NK-92 (cell line): ENCODE results near the gene KDM5A.
"Not testable (repeated sequence)": the region's sequence is repeated elsewhere in the genome, so short reads cannot be mapped to it uniquely, and the experiment has no call there.

ENCODE experiments used
- DNase-seq: peaks from one replicate; lab custom pipeline; 2025; ENCODE audit not compliant: unreplicated experiment; lab: John Stamatoyannopoulos, UW

Gene KDM5A

DNA sequence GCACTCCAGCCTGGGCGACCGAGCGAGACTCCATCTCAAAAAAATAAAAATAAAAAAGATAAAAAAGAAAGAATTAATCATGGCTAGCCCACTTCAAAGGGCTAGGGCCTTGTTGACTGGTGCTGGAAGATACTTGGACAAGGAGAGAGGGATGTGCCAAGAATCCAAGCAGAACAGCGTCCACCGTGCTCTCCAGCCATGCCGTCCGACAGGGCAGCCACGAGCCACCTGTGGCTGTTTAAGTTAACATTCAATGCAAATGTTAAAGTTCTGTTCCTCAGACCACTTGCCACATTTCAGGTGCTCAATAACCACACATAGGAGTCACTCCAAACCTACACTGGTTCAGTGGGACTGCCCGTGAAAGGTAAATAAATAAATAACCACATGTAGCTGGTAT lies 147.9 kb downstream of the KDM5A start:
- DNase-seq: no peak

GRCh38 chr12:240566-240965 lies 148.6 kb downstream of the KDM5A start:
- DNase-seq: no peak

- no peak for DNase-seq
These were observed 150.3 kb downstream of the KDM5A start for GRCh38 chr12:238736-239398.

DNA sequence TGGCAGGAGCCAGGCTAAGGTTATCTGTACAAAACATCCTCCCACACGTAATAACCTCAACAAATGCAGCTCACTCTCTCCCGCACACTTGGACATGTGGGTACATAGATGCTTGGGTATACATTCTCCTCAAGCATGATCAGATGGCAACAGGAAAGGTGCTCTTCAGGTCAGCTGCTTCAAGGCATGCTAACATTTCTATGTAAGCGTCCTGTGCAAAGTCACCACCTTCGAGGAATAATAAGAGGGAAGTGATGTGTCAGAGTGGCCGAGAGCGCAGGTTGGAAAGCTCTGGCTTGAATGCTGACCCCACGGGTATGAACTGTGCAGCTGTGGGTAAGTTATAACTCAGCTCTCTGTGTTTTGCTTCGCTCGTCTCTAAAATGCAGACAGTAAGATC lies 151.0 kb downstream of the KDM5A start:
- no peak for DNase-seq

- DNase-seq: no peak
These were observed 151.9 kb downstream of the KDM5A start for GRCh38 chr12:237026-237815.

DNA sequence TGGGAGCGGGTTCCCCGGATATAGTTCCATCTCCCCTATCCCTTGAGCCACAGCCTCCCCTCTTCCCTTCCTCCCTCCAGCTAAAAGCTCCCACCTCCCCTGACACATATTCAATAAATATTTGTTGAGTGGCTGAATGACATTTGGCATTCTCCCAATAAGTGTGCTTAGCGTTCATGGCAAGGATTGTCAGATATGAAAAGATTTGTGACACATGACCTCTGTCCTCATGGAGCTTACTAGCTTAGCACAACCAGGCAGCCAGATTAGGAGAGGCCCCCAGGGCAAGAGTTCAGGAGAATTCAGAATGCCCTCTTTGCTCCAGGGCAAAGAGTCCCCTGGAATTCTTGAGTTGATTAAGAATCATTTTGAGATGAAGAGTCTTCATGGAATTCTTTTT lies 152.7 kb downstream of the KDM5A start:
- no peak for DNase-seq

DNA sequence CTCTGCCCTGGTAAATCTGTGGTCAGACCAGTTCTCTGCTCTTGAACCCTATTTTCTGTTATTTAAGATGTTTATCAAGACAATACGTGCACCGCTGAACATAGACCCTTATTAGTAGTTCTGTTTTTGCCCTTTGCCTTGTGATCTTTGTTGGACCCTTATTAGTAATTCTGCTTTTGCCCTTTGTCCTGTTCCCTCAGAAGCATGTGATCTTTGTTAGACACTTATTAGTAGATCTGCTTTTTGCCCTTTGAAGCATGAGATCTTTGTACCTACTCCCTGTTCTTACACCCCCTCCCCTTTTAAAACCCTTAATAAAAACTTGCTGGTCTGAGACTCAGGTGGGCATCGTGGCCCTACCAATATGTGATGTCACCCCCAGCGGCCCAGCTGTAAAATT lies 153.2 kb downstream of the KDM5A start:
- DNase-seq: not testable (repeated sequence)

DNA sequence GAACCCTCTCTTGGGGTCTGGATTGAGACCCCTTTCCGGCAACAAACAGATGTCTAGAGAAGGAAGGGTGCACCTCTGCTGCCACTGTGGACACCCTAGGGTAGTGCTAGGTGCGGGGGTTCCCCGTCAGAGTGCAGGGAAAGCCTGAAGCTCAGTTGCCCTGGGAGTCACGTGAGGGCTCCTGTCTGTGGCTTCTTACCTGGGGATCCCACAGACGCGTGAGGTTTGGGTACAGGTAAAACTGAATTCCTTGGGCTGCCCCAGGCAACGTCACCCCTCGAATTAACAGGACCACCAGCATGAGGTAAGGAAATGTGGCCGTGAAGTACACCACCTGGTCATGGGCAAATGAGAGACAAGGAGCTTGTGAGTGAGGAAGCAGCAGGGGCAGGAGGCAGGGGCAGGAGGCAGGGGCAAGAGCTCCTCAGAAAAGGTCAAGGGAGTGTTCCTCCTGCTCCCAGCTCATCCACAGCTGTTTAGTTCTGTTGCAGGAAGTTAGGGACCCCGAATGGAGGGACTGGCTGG lies 154.2 kb downstream of the KDM5A start:
- DNase-seq: no peak

GRCh38 chr12:234019-234418 lies 155.1 kb downstream of the KDM5A start:
- DNase-seq: no peak

DNA sequence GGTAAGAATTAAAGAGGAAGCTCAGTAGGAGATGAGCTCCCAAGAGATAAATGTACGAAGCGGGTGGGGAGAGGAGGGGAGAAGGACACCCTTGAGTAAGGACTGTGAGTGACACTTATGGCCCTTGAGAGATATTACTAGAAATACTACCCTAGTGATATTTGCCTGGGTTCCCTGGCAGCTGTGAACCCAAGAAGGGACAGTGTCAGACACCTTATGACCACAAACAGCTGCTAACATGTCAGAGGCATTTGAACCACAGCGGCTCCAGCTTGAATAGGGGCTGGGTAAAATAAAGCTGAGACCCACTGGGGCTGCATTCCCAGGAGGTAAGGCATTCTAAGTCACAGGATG lies 155.5 kb downstream of the KDM5A start:
- DNase-seq: no peak

- DNase-seq: no peak
These were observed 156.1 kb downstream of the KDM5A start for GRCh38 chr12:232731-233614.

DNA sequence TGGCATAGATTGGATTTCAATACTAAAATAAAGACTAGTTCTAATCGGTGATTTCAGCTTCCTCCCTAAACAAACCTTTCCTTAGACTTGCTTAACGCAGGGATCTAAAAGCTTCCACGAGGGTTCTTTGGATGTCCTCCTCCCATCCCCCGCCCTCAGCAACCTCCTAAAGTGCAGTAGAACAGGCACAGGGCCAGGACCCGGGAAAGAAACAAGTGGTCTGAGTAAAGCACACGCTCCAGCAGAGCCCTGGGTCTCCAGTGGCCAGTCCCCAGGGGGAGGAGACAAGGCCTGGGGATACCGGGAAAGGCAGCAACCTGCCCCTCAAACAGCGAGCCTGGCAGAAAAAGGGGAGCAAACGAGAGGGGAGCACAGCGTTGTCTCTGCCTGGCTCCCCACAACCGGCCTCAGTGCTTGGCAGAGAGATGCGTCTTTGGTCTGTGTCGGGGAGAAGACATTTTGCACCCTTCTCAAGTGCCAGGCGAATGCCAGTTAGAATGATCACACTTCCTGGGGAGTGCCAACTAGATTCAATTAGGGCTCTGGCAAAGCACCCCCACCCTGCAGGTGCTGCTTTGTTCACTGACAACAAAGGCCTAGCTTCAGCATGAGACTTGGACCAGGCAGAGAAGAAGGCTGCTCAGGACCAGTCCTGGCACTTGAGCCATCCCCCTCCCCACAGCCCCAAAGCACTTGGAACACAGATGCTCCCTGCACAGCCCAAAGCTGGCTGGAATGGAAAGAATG lies 158.0 kb downstream of the KDM5A start:
- DNase-seq: no peak
